Measurements from ENCODE around the gene PRSS37. TPM values are rescaled to one million over a fixed set of nuclear protein-coding genes. Genes with fewer than 3 reads are reported as not detected.
A peak's percentile ranks its signal among the peaks of the same experiment; 100 is the strongest.

PRSS37 gene
- total RNA-seq (not detected), polyA plus RNA-seq (not detected)

GRCh38 chr7:141841385-141841784 is at the start of gene PRSS37:
Gene PRSS37 (minus strand): TSS chr7:141841485. CDS start chr7:141841049, 436 bp downstream.
- peaks cover 0 to 2% of the 10 kb centered on the region in 2 donors for H3K27me3 Mint-ChIP-seq
- H3K27me3 ChIP-seq (ENCODE audit: insufficient read depth, low read length, poor library complexity, severe bottlenecking) = no peaks in the 10 kb centered on the region
- peaks cover 0 to under 1% (median 0%) of the 10 kb centered on the region in 5 donors for H3K9me3 Mint-ChIP-seq
- ChIA-PET CTCF (no interaction called here), POLR2A (no interaction called here)
- H3K4me3 ChIP-seq (ENCODE audit: low read length) = no peak within 1 kb of the TSS
- H3K27ac ChIP-seq (ENCODE audit: low read depth, low read length) = no peak within 1 kb of the TSS
- DNase-seq = no peak
- peak within 1 kb of the TSS in 1 of 8 donors; percentile 31 for H3K27ac Mint-ChIP-seq
- no peaks in the 10 kb centered on the region for H3K4me1 ChIP-seq (ENCODE audit: insufficient read depth, low read length)
- H3K9me3 ChIP-seq (ENCODE audit: low read length) = no peaks in the 10 kb centered on the region
- H3K36me3 ChIP-seq (ENCODE audit: insufficient read depth, low read length) = no peaks in the 10 kb centered on the region
- peaks cover 0 to 5% (median 0%) of the 10 kb centered on the region in 3 donors for H3K36me3 Mint-ChIP-seq
- no peak within 1 kb of the TSS for H3K4me3 Mint-ChIP-seq
- no peaks in the 10 kb centered on the region for H3K4me1 Mint-ChIP-seq

- Mint-ChIP-seq H3K36me3 (no peaks in the 10 kb centered on the region), H3K4me3 (no peak overlapping the region), H3K27ac (no peak overlapping the region), H3K9me3 (peaks cover 0 to 8% (median 3%) of the 10 kb centered on the region in 5 donors), H3K4me1 (no peaks in the 10 kb centered on the region), H3K27me3 (peaks cover 3 to 4% of the 10 kb centered on the region in 2 donors)
- CTCF ChIA-PET = no interaction called here
- no peaks in the 10 kb centered on the region for H3K36me3 ChIP-seq (ENCODE audit: insufficient read depth, low read length)
- H3K4me3 ChIP-seq (ENCODE audit: low read length) = no peak overlapping the region
- no peaks in the 10 kb centered on the region for H3K9me3 ChIP-seq (ENCODE audit: low read length)
- no peaks in the 10 kb centered on the region for H3K4me1 ChIP-seq (ENCODE audit: insufficient read depth, low read length)
- DNase-seq = no peak
- POLR2A ChIA-PET = no interaction called here
- no peak overlapping the region for H3K27ac ChIP-seq (ENCODE audit: low read depth, low read length)
- H3K27me3 ChIP-seq (ENCODE audit: insufficient read depth, low read length, poor library complexity, severe bottlenecking) = no peaks in the 10 kb centered on the region
These were observed 48.0 kb upstream of the PRSS37 start for GRCh38 chr7:141889321-141889720.

- no peaks in the 10 kb centered on the region for H3K36me3 ChIP-seq (ENCODE audit: insufficient read depth, low read length)
- ChIA-PET CTCF (no interaction called here), POLR2A (no interaction called here)
- no peak overlapping the region for H3K4me3 Mint-ChIP-seq
- H3K27ac Mint-ChIP-seq = no peak overlapping the region
- H3K4me1 Mint-ChIP-seq = no peaks in the 10 kb centered on the region
- no peaks in the 10 kb centered on the region for H3K27me3 ChIP-seq (ENCODE audit: insufficient read depth, low read length, poor library complexity, severe bottlenecking)
- H3K27ac ChIP-seq (ENCODE audit: low read depth, low read length) = no peak overlapping the region
- H3K4me1 ChIP-seq (ENCODE audit: insufficient read depth, low read length) = no peaks in the 10 kb centered on the region
- H3K4me3 ChIP-seq (ENCODE audit: low read length) = no peak overlapping the region
- peaks cover 3 to 4% of the 10 kb centered on the region in 2 donors for H3K27me3 Mint-ChIP-seq
- H3K9me3 Mint-ChIP-seq = peaks cover 0 to 22% (median 5%) of the 10 kb centered on the region in 5 donors
- no peaks in the 10 kb centered on the region for H3K36me3 Mint-ChIP-seq
- no peak for DNase-seq
- H3K9me3 ChIP-seq (ENCODE audit: low read length) = no peaks in the 10 kb centered on the region
These were observed 43.4 kb upstream of the PRSS37 start for GRCh38 chr7:141884539-141885225.

GRCh38 chr7:141880960-141881359 is 39.7 kb upstream of the PRSS37 start:
- no peaks in the 10 kb centered on the region for H3K36me3 Mint-ChIP-seq
- Histone ChIP-seq H3K27me3 (ENCODE audit: insufficient read depth, low read length, poor library complexity, severe bottlenecking) (no peaks in the 10 kb centered on the region), H3K27ac (ENCODE audit: low read depth, low read length) (no peak overlapping the region), H3K4me3 (ENCODE audit: low read length) (no peak overlapping the region), H3K4me1 (ENCODE audit: insufficient read depth, low read length) (no peaks in the 10 kb centered on the region), H3K36me3 (ENCODE audit: insufficient read depth, low read length) (no peaks in the 10 kb centered on the region), H3K9me3 (ENCODE audit: low read length) (no peaks in the 10 kb centered on the region)
- H3K27ac Mint-ChIP-seq = no peak overlapping the region
- DNase-seq = no peak
- peaks cover 2 to 7% of the 10 kb centered on the region in 2 donors for H3K27me3 Mint-ChIP-seq
- peaks cover 0 to 16% (median 5%) of the 10 kb centered on the region in 5 donors for H3K9me3 Mint-ChIP-seq
- ChIA-PET CTCF (no interaction called here), POLR2A (no interaction called here)
- H3K4me3 Mint-ChIP-seq = no peak overlapping the region
- H3K4me1 Mint-ChIP-seq = no peaks in the 10 kb centered on the region

GRCh38 chr7:141877365-141877764 is 36.1 kb upstream of the PRSS37 start:
- no peaks in the 10 kb centered on the region for H3K9me3 ChIP-seq (ENCODE audit: low read length)
- no peak overlapping the region for H3K27ac Mint-ChIP-seq
- no peak overlapping the region for H3K4me3 ChIP-seq (ENCODE audit: low read length)

GRCh38 chr7:141876371-141876770 is 35.1 kb upstream of the PRSS37 start:
- Histone ChIP-seq H3K27ac (ENCODE audit: low read depth, low read length) (no peak overlapping the region), H3K36me3 (ENCODE audit: insufficient read depth, low read length) (no peaks in the 10 kb centered on the region), H3K27me3 (ENCODE audit: insufficient read depth, low read length, poor library complexity, severe bottlenecking) (no peaks in the 10 kb centered on the region), H3K4me3 (ENCODE audit: low read length) (no peak overlapping the region), H3K4me1 (ENCODE audit: insufficient read depth, low read length) (no peaks in the 10 kb centered on the region), H3K9me3 (ENCODE audit: low read length) (no peaks in the 10 kb centered on the region)
- POLR2A ChIA-PET = no interaction called here
- Mint-ChIP-seq H3K27ac (no peak overlapping the region), H3K4me1 (no peaks in the 10 kb centered on the region), H3K4me3 (no peak overlapping the region), H3K9me3 (peaks cover 3 to 6% (median 5%) of the 10 kb centered on the region in 5 donors), H3K27me3 (peaks cover 2 to 7% of the 10 kb centered on the region in 2 donors), H3K36me3 (no peaks in the 10 kb centered on the region)
- CTCF ChIA-PET = no interaction called here
- DNase-seq = no peak

More at GRCh38 chr7:141877365-141877764, 36.1 kb upstream of the PRSS37 start:
- Mint-ChIP-seq H3K9me3 (peaks cover 0 to 11% (median 3%) of the 10 kb centered on the region in 5 donors), H3K4me1 (no peaks in the 10 kb centered on the region), H3K36me3 (no peaks in the 10 kb centered on the region), H3K4me3 (no peak overlapping the region), H3K27me3 (peaks cover 2 to 7% of the 10 kb centered on the region in 2 donors)
- Histone ChIP-seq H3K27me3 (ENCODE audit: insufficient read depth, low read length, poor library complexity, severe bottlenecking) (no peaks in the 10 kb centered on the region), H3K4me1 (ENCODE audit: insufficient read depth, low read length) (no peaks in the 10 kb centered on the region), H3K36me3 (ENCODE audit: insufficient read depth, low read length) (no peaks in the 10 kb centered on the region), H3K27ac (ENCODE audit: low read depth, low read length) (no peak overlapping the region)
- no peak for DNase-seq
- ChIA-PET POLR2A (no interaction called here), CTCF (no interaction called here)

- H3K9me3 Mint-ChIP-seq = peaks cover 3 to 6% (median 4%) of the 10 kb centered on the region in 5 donors
- CTCF ChIA-PET = no interaction called here
- no peaks in the 10 kb centered on the region for H3K4me1 ChIP-seq (ENCODE audit: insufficient read depth, low read length)
- no peak overlapping the region for H3K27ac ChIP-seq (ENCODE audit: low read depth, low read length)
- no peaks in the 10 kb centered on the region for H3K36me3 ChIP-seq (ENCODE audit: insufficient read depth, low read length)
- no peak overlapping the region for H3K27ac Mint-ChIP-seq
- H3K9me3 ChIP-seq (ENCODE audit: low read length) = no peaks in the 10 kb centered on the region
- no peak for DNase-seq
- no peak overlapping the region for H3K4me3 Mint-ChIP-seq
- no peak overlapping the region for H3K4me3 ChIP-seq (ENCODE audit: low read length)
- no peaks in the 10 kb centered on the region for H3K4me1 Mint-ChIP-seq
- POLR2A ChIA-PET = no interaction called here
- no peaks in the 10 kb centered on the region for H3K36me3 Mint-ChIP-seq
- peaks cover 2 to 7% of the 10 kb centered on the region in 2 donors for H3K27me3 Mint-ChIP-seq
- H3K27me3 ChIP-seq (ENCODE audit: insufficient read depth, low read length, poor library complexity, severe bottlenecking) = no peaks in the 10 kb centered on the region
These were observed 34.2 kb upstream of the PRSS37 start for GRCh38 chr7:141875453-141875852.

- Histone ChIP-seq H3K27me3 (ENCODE audit: insufficient read depth, low read length, poor library complexity, severe bottlenecking) (no peaks in the 10 kb centered on the region), H3K36me3 (ENCODE audit: insufficient read depth, low read length) (no peaks in the 10 kb centered on the region), H3K4me1 (ENCODE audit: insufficient read depth, low read length) (no peaks in the 10 kb centered on the region), H3K9me3 (ENCODE audit: low read length) (no peaks in the 10 kb centered on the region), H3K27ac (ENCODE audit: low read depth, low read length) (no peak overlapping the region), H3K4me3 (ENCODE audit: low read length) (no peak overlapping the region)
- no peak overlapping the region for H3K4me3 Mint-ChIP-seq
- no peaks in the 10 kb centered on the region for H3K36me3 Mint-ChIP-seq
- no peak overlapping the region for H3K27ac Mint-ChIP-seq
- peaks cover 4 to 6% (median 4%) of the 10 kb centered on the region in 5 donors for H3K9me3 Mint-ChIP-seq
- CTCF ChIA-PET = no interaction called here
- no peak for DNase-seq
- POLR2A ChIA-PET = no interaction called here
- peaks cover 2 to 7% of the 10 kb centered on the region in 2 donors for H3K27me3 Mint-ChIP-seq
- H3K4me1 Mint-ChIP-seq = no peaks in the 10 kb centered on the region
These were observed 33.5 kb upstream of the PRSS37 start for GRCh38 chr7:141874787-141875186.
